Smooth muscle cell of the brain vasculature (primary cell): ENCODE measurements around the gene ELFN2.

Experiments used
- DNase-seq: peaks from one replicate; pipeline ENCODE4 v3.0.0-alpha.2; 2012; ENCODE audit warnings: low read depth, low spot score

Gene ELFN2

GRCh38 chr22:37454857-37455686, 27.8 kb upstream of the ELFN2 start:
- DNase-seq: no peak

GRCh38 chr22:37453696-37454095, 26.4 kb upstream of the ELFN2 start:
- DNase-seq: no peak

- no peak for DNase-seq
Observed at GRCh38 chr22:37451218-37451617, 23.9 kb upstream of the ELFN2 start.

- DNase-seq: no peak
Observed at GRCh38 chr22:37449331-37450001, 22.2 kb upstream of the ELFN2 start.

- no peak for DNase-seq
Observed at GRCh38 chr22:37448516-37449127, 21.3 kb upstream of the ELFN2 start.

- no peak for DNase-seq
Observed at GRCh38 chr22:37445501-37445900, 18.2 kb upstream of the ELFN2 start.

- no peak for DNase-seq
Observed at GRCh38 chr22:37443977-37444376, 16.7 kb upstream of the ELFN2 start.

- no peak for DNase-seq
Observed at GRCh38 chr22:37443086-37443485, 15.8 kb upstream of the ELFN2 start.

- DNase-seq: no peak
Observed at GRCh38 chr22:37442537-37442936, 15.3 kb upstream of the ELFN2 start.

GRCh38 chr22:37442135-37442534, 14.9 kb upstream of the ELFN2 start:
- no peak for DNase-seq

GRCh38 chr22:37440875-37441274, 13.6 kb upstream of the ELFN2 start:
- no peak for DNase-seq

- DNase-seq: no peak
Observed at GRCh38 chr22:37439347-37439746, 12.1 kb upstream of the ELFN2 start.

GRCh38 chr22:37435970-37436603, 8.8 kb upstream of the ELFN2 start:
- no peak for DNase-seq

- no peak for DNase-seq
Observed at GRCh38 chr22:37433786-37434185, 6.5 kb upstream of the ELFN2 start.

GRCh38 chr22:37432708-37433054, 5.4 kb upstream of the ELFN2 start:
- no peak for DNase-seq

GRCh38 chr22:37431801-37432707, 4.8 kb upstream of the ELFN2 start:
- DNase-seq: peak; percentile 60

GRCh38 chr22:37431366-37431765, 4.1 kb upstream of the ELFN2 start:
- DNase-seq: no peak

- no peak for DNase-seq
Observed at GRCh38 chr22:37430941-37431340, 3.7 kb upstream of the ELFN2 start.

- no peak for DNase-seq
Observed at GRCh38 chr22:37428649-37429586, 1.6 kb upstream of the ELFN2 start.
